Astrocyte (in vitro differentiated cells and primary cell): ENCODE data around the gene CCT5. TPM values are rescaled to one million over a fixed set of nuclear protein-coding genes. Genes with fewer than 3 reads are reported as not detected.

Experiments used
- DNase-seq: peaks from one replicate; pipeline ENCODE4 v3.0.0-alpha.2; 2010; ENCODE audit warnings: low read depth
- FAIRE-seq: peaks from 2 replicates; lab custom pipeline; 2011; peaks lifted over from hg19 to GRCh38; lab: Jason Lieb, UNC
- H2AFZ ChIP-seq: 2 replicates; pipeline ENCODE4 v1.6.0; 2012; ENCODE audit warnings: low read depth, low read length, inconsistent platforms
- H3K27ac ChIP-seq: 2 replicates; pipeline ENCODE4 v1.5.1; 2011; ENCODE audit warnings: low read depth, low read length, inconsistent platforms
- H3K27me3 ChIP-seq: 2 replicates; pipeline ENCODE4 v1.6.0; 2011; ENCODE audit warnings: low read length, inconsistent platforms; ENCODE audit not compliant: insufficient read depth
- H3K36me3 ChIP-seq: 2 replicates; pipeline ENCODE4 v1.5.1; 2011; ENCODE audit warnings: low read length, inconsistent platforms; ENCODE audit not compliant: insufficient read depth
- H3K4me1 ChIP-seq: 2 replicates; pipeline ENCODE4 v1.5.1; 2011; ENCODE audit warnings: low read length, inconsistent platforms; ENCODE audit not compliant: insufficient read depth
- H3K4me2 ChIP-seq: 2 replicates; pipeline ENCODE4 v1.6.0; 2012; ENCODE audit warnings: low read length, inconsistent platforms
- H3K4me3 ChIP-seq: 2 replicates; pipeline ENCODE4 v1.5.1; 2011; ENCODE audit warnings: low read depth, mild to moderate bottlenecking, low read length, inconsistent platforms; ENCODE audit not compliant: insufficient read depth
- H3K79me2 ChIP-seq: 2 replicates; pipeline ENCODE4 v1.6.0; 2012; ENCODE audit warnings: mild to moderate bottlenecking, low read length, inconsistent platforms; ENCODE audit not compliant: insufficient read depth
- H3K9ac ChIP-seq: 2 replicates; pipeline ENCODE4 v1.6.0; 2012; ENCODE audit warnings: mild to moderate bottlenecking, low read length, inconsistent platforms
- H3K9me3 ChIP-seq: 2 replicates; pipeline ENCODE4 v1.5.1; 2012; ENCODE audit warnings: low read depth, mild to moderate bottlenecking, low read length, inconsistent platforms; ENCODE audit not compliant: insufficient read depth
- H4K20me1 ChIP-seq: 2 replicates; pipeline ENCODE4 v1.6.0; 2012; ENCODE audit warnings: low read length, inconsistent platforms; ENCODE audit not compliant: insufficient read depth
- H3K27ac Mint-ChIP-seq: one replicate; pipeline ENCODE4 v1.8.0; 2021; ENCODE audit warnings: mild to moderate bottlenecking, mixed read lengths; ENCODE audit not compliant: unreplicated experiment
- H3K27me3 Mint-ChIP-seq: one replicate; pipeline ENCODE4 v1.8.0; 2021; ENCODE audit warnings: low read depth, mixed read lengths; ENCODE audit not compliant: unreplicated experiment
- H3K36me3 Mint-ChIP-seq: one replicate; pipeline ENCODE4 v1.8.0; 2021; ENCODE audit warnings: low read depth, mixed read lengths; ENCODE audit not compliant: unreplicated experiment
- H3K4me1 Mint-ChIP-seq: one replicate; pipeline ENCODE4 v1.8.0; 2021; ENCODE audit warnings: low read depth, mixed read lengths; ENCODE audit not compliant: unreplicated experiment
- H3K4me3 Mint-ChIP-seq: one replicate; pipeline ENCODE4 v1.8.0; 2021; ENCODE audit warnings: mild to moderate bottlenecking, moderate library complexity, mixed read lengths; ENCODE audit not compliant: unreplicated experiment
- H3K9me3 Mint-ChIP-seq: one replicate; pipeline ENCODE4 v1.8.0; 2021; ENCODE audit warnings: mild to moderate bottlenecking, mixed read lengths; ENCODE audit not compliant: unreplicated experiment
- EZH2 ChIP-seq: IDR thresholded peaks from 2 replicates; pipeline ENCODE4 v1.6.1; 2012; ENCODE audit warnings: mild to moderate bottlenecking, low read length, inconsistent platforms; ENCODE audit not compliant: insufficient read depth
- total RNA-seq: library from RNA; stranded (reverse); gene quantifications from 2 replicates; pipeline ENCODE4 v1.2.1, GENCODE V29; 2021
- TF ChIP-seq, protein P1 (sequence below): IDR thresholded peaks from 2 replicates; pipeline ENCODE4 v1.5.1; 2011; ENCODE audit warnings: low read depth, mild to moderate bottlenecking, inconsistent platforms, low read length, moderate library complexity; ENCODE audit not compliant: insufficient read depth

CCT5 gene
- total RNA-seq, 1 donor from 2014 or later, result 276 TPM

DNA sequence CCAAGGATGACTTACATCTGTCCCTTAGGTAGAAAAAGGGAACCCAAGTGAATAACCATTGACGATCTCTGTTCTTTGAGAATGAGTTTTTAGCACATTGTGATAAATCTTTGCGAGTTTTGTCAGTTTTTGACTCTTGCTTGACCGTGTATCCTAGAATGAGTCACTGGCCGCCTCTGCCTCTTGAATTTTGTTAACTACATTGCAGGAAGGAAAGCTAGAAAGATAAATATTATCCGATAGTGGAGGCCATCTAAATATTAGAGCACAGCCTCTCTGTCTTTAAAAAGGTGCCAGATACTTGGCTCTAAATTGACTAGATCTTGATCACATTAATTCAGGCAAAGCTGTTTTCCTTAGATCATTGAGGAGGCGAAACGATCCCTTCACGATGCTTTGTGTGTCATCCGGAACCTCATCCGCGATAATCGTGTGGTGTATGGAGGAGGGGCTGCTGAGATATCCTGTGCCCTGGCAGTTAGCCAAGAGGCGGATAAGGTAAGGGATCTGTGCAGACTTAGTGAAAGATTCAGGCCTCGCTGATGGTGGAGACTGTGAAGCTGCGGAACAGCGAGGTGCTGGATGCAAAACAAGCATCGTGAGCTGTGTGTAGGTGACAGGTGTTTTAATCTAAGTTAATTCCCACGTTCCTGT, 12.2 kb downstream of the CCT5 start:
- Histone ChIP-seq H4K20me1 (peaks cover 67% of the 10 kb centered on the region), H3K27ac (no peak overlapping the region), H3K9me3 (no peaks in the 10 kb centered on the region), H3K4me1 (peaks cover 4% of the 10 kb centered on the region), H3K79me2 (peaks cover 34% of the 10 kb centered on the region), H3K4me3 (no peak overlapping the region), H3K9ac (no peak overlapping the region), H3K36me3 (peaks cover 75% of the 10 kb centered on the region), H2AFZ (no peak overlapping the region), H3K27me3 (no peaks in the 10 kb centered on the region), H3K4me2 (no peak overlapping the region)
- FAIRE-seq (no peak), DNase-seq (no peak)
- Mint-ChIP-seq H3K36me3 (peaks cover 31% of the 10 kb centered on the region), H3K9me3 (no peaks in the 10 kb centered on the region), H3K4me1 (peaks cover 4% of the 10 kb centered on the region), H3K27me3 (no peaks in the 10 kb centered on the region), H3K4me3 (no peak overlapping the region), H3K27ac (no peak overlapping the region)
- TF ChIP-seq, protein P1, sequence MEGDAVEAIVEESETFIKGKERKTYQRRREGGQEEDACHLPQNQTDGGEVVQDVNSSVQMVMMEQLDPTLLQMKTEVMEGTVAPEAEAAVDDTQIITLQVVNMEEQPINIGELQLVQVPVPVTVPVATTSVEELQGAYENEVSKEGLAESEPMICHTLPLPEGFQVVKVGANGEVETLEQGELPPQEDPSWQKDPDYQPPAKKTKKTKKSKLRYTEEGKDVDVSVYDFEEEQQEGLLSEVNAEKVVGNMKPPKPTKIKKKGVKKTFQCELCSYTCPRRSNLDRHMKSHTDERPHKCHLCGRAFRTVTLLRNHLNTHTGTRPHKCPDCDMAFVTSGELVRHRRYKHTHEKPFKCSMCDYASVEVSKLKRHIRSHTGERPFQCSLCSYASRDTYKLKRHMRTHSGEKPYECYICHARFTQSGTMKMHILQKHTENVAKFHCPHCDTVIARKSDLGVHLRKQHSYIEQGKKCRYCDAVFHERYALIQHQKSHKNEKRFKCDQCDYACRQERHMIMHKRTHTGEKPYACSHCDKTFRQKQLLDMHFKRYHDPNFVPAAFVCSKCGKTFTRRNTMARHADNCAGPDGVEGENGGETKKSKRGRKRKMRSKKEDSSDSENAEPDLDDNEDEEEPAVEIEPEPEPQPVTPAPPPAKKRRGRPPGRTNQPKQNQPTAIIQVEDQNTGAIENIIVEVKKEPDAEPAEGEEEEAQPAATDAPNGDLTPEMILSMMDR, result no peak
- TF ChIP-seq EZH2, result no peak

GRCh38 chr5:10262995-10263394, 12.9 kb downstream of the CCT5 start:
- H3K9me3 ChIP-seq, result no peaks in the 10 kb centered on the region
- TF ChIP-seq, protein P1, result no peak
- no peak for TF ChIP-seq EZH2
- no peak overlapping the region for H2AFZ ChIP-seq
- peaks cover 68% of the 10 kb centered on the region for H3K36me3 ChIP-seq
- no peaks in the 10 kb centered on the region for H3K27me3 ChIP-seq
- peaks cover 6% of the 10 kb centered on the region for H3K4me1 ChIP-seq
- H3K27ac ChIP-seq, result no peak overlapping the region
- H4K20me1 ChIP-seq, result peaks cover 60% of the 10 kb centered on the region
- Mint-ChIP-seq H3K27me3 (no peaks in the 10 kb centered on the region), H3K27ac (no peak overlapping the region), H3K4me1 (peaks cover 12% of the 10 kb centered on the region), H3K4me3 (no peak overlapping the region), H3K36me3 (peaks cover 29% of the 10 kb centered on the region), H3K9me3 (no peaks in the 10 kb centered on the region)
- FAIRE-seq (no peak), DNase-seq (no peak)
- H3K4me3 ChIP-seq, result no peak overlapping the region
- peaks cover 26% of the 10 kb centered on the region for H3K79me2 ChIP-seq
- no peak overlapping the region for H3K4me2 ChIP-seq
- H3K9ac ChIP-seq, result no peak overlapping the region

DNA sequence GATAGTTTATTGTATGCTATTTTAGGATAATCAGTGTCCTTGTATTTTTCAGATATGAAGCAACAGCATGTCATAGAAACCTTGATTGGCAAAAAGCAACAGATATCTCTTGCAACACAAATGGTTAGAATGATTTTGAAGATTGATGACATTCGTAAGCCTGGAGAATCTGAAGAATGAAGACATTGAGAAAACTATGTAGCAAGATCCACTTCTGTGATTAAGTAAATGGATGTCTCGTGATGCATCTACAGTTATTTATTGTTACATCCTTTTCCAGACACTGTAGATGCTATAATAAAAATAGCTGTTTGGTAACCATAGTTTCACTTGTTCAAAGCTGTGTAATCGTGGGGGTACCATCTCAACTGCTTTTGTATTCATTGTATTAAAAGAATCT, 14.5 kb downstream of the CCT5 start:
- peaks cover 13% of the 10 kb centered on the region for H3K4me1 Mint-ChIP-seq
- DNase-seq (no peak), FAIRE-seq (no peak)
- Histone ChIP-seq H3K27ac (no peak overlapping the region), H3K4me2 (no peak overlapping the region), H3K4me1 (peaks cover 6% of the 10 kb centered on the region), H3K79me2 (peaks cover 11% of the 10 kb centered on the region), H3K9ac (no peak overlapping the region), H2AFZ (no peak overlapping the region), H4K20me1 (peaks cover 44% of the 10 kb centered on the region), H3K4me3 (no peak overlapping the region), H3K9me3 (no peaks in the 10 kb centered on the region), H3K36me3 (peaks cover 52% of the 10 kb centered on the region), H3K27me3 (no peaks in the 10 kb centered on the region)
- H3K36me3 Mint-ChIP-seq, result peaks cover 25% of the 10 kb centered on the region
- H3K27me3 Mint-ChIP-seq, result no peaks in the 10 kb centered on the region
- H3K4me3 Mint-ChIP-seq, result no peak overlapping the region
- H3K27ac Mint-ChIP-seq, result no peak overlapping the region
- no peak for TF ChIP-seq EZH2
- TF ChIP-seq, protein P1, result no peak
- H3K9me3 Mint-ChIP-seq, result no peaks in the 10 kb centered on the region
